ENCODE data around the gene LIMK2.
"Not testable (repeated sequence)": the region's sequence is repeated elsewhere in the genome, so short reads cannot be mapped to it uniquely, and the experiment has no call there.

Gene LIMK2

GRCh38 chr22:31211862-31212730 lies at the start of gene LIMK2:
Gene LIMK2 (plus strand): TSS chr22:31212298. CDS start chr22:31212409, 111 bp downstream.
- peak; percentile 84 for DNase-seq (ENCODE audit: low read depth)

DNA sequence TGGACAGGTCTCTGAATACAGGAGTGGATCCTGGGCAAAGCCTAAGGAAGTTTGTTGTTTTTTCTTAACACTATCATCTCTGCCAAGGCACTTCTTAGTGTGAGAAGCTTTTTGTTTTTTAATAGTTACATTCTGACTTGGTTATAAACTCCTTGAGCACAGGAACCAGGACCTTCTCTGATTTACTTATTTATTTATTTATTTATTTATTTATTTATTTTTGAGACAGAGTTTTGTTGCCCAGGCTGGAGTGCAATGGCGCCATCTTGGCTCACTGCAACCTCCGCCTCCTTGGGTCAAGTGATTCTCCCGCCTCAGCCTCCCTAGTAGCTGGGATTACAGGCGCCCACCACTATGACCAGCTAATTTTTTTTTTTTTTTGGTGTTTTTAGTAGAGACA lies 41.1 kb upstream of the LIMK2 start:
- no peak for DNase-seq (ENCODE audit: low read depth)

DNA sequence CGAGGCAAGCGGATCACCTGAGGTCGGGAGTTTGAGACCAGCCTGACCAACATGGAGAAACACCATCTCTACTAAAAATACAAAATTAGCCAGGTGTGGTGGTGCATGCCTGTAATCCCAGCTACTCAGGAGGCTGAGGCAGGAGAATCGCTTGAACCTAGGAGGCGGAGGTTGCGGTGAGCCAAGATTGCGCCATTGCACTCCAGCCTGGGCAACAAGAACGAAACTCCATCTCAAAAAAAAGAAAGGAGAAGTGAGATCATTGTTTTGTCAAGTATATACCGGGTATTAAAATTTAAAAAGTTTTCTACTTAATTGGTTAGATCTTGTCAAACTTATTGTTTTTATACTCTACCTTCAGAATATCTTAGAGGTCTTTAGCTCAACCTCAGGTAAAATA lies 40.4 kb upstream of the LIMK2 start:
- not testable (repeated sequence) for DNase-seq (ENCODE audit: low read depth)

- DNase-seq (ENCODE audit: low read depth), result peak; percentile 91
Observed at GRCh38 chr22:31173386-31174145, 38.5 kb upstream of the LIMK2 start.

DNA sequence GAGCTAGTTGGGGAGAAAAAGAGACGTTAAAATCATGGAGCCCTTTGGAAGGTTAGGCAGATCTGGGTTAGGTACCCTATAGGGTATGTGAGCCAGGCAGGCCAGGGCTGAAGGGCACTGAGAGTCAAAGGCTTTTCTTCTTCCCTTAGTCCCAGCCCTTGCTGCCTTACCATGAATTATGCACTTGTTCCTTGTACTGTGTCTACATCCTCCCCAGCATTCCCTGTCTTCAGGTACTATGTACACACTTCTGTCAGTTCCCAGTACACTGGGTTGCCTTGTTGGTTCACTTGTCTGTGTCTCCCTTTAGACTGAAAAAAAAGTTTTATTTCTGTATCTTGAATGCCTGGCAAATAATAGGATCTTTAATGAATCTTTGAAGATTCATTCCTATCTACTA lies 35.2 kb upstream of the LIMK2 start:
- DNase-seq (ENCODE audit: low read depth), result no peak

DNA sequence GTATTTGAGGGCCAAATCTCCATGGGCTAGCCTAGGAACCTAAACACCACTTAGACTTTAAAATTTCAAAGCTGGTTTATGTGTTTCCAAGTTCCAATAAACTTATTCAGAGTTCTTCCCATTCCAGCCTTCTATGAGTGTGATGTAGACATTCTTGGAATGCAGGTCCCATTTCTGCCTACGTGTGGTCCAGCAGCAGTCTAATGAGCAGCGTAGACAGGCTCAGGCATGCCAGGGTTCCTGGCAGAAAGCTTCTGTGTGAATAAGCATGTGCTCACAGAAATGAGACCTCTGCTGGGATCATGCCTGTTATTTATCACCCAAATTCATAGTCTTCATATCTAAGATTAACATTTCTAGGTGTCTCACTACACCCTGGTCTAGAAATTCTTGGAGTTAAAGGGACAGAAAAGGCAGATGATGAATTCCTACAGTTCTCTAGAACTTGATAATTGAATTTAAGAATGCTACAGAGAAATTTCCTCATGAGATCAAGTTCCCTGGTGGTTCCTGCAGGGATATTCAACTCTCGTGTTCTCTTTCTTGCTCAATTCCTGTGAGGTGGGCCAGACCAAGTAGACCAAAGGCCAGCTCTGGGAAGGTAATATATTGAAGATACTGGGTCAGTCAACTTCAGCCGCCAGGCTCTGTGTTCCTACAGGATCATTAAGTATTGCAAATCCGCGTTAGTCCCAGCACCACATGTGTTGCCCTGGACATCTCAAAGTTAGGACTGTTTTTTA lies 34.5 kb upstream of the LIMK2 start:
- DNase-seq (ENCODE audit: low read depth), result peak; percentile 98

GRCh38 chr22:31178859-31179258 lies 33.2 kb upstream of the LIMK2 start:
- no peak for DNase-seq (ENCODE audit: low read depth)

GRCh38 chr22:31179345-31179744 lies 32.8 kb upstream of the LIMK2 start:
- peak; percentile 66 for DNase-seq (ENCODE audit: low read depth)

DNA sequence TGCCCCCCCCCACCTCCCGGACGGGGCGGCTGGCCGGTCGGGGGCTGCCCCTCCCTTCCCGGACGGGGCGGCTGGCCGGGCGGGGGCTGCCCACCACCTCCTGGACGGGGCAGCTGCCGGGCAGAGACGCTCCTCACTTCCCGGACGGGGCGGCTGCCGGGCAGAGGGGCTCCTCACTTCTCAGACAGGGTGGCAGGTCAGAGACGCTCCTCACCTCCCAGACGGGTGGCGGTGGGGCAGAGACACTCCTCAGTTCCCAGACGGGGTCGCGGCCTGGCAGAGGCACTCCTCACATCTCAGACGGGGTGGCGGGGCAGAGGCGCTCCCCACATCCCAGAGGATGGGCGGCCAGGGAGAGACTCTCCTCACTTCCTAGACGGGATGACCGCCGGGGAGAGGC lies 28.1 kb upstream of the LIMK2 start:
- DNase-seq (ENCODE audit: low read depth), result no peak

DNA sequence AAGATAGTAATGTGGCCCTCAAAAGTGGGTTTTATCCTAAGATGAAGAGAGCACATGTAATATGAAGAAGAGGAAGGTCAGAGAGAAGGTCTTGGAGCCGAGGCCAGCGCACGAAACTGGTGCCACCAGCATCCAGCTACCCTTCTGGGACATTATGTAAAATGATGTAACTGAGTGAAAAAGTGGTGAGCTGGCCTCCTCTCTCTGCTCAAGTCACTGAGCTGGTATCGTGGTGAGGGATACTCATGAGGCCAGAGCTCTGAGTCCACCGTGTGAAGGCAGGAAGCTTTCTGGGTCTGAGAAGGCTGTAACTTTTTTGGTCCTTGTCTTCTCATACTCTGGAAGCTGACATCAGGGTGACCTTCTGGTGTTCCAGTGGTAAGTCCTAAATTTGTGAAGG lies 27.0 kb upstream of the LIMK2 start:
- peak; percentile 42 for DNase-seq (ENCODE audit: low read depth)

GRCh38 chr22:31187627-31188026 lies 24.5 kb upstream of the LIMK2 start:
- no peak for DNase-seq (ENCODE audit: low read depth)

DNA sequence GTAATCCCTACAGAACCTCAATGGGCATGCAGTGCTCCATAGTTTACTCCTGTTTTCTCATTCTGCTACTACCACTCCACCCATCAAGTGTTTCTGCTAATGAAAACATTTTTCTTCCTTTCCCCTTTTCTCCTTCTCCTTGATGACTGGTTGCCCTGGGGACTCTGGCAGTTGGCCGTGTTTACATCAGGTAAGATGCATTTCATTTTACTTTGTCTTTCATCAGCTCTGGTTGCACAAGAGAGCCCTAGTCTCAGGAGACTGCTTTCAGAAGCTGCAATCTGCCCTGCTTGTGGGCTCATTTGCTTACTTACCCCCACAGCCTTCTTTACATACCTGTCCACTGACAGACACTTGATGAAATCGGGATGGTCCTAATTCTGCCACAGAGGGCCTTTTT lies 19.6 kb upstream of the LIMK2 start:
- DNase-seq (ENCODE audit: low read depth), result peak; percentile 22

- DNase-seq (ENCODE audit: low read depth), result no peak
Observed at GRCh38 chr22:31193092-31193491, 19.0 kb upstream of the LIMK2 start.

GRCh38 chr22:31194681-31195080 lies 17.4 kb upstream of the LIMK2 start:
- not testable (repeated sequence) for DNase-seq (ENCODE audit: low read depth)

- DNase-seq (ENCODE audit: low read depth), result no peak
Observed at GRCh38 chr22:31199187-31199586, 12.9 kb upstream of the LIMK2 start.

- not testable (repeated sequence) for DNase-seq (ENCODE audit: low read depth)
Observed at GRCh38 chr22:31204352-31204984, 7.6 kb upstream of the LIMK2 start.

DNA sequence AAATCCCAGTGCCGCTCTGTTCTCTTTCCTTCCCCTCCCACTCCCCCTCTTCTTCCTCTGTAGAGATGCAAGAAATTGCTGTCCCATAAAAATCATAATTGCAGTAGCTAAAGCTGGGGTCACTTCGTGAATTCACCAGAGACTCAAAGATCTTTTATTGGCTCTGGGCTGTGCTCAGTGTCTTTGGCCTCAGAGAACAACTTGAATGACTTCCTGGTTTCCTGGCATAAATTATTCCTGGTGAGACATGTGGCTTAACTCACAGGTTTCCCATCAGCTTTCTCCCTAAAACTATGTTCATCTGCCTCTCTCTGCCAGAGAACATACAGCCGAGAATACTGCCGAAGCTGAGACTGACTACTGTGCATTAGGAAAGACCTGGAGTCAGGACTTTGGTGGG lies 7.0 kb upstream of the LIMK2 start:
- DNase-seq (ENCODE audit: low read depth), result not testable (repeated sequence)

DNA sequence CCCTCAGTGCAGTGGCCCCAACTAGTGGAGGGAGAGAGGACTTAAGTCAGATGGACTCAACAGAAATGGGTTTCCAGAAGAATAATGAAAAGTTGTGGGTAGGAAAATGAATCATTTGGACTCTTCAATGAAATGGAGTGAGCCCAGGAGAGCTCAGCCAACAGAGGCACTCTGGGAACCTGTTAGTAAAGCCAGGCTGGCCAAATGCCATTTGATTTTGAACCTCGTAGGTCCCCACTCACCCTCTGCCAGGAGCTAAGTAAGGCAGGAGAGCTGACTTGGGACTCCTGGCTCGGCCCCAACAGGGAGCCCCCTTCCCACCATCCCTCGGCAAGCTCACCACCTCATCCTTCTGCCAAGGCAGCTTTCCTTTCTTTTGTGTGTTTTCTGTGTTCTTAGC lies 5.6 kb upstream of the LIMK2 start:
- not testable (repeated sequence) for DNase-seq (ENCODE audit: low read depth)

DNA sequence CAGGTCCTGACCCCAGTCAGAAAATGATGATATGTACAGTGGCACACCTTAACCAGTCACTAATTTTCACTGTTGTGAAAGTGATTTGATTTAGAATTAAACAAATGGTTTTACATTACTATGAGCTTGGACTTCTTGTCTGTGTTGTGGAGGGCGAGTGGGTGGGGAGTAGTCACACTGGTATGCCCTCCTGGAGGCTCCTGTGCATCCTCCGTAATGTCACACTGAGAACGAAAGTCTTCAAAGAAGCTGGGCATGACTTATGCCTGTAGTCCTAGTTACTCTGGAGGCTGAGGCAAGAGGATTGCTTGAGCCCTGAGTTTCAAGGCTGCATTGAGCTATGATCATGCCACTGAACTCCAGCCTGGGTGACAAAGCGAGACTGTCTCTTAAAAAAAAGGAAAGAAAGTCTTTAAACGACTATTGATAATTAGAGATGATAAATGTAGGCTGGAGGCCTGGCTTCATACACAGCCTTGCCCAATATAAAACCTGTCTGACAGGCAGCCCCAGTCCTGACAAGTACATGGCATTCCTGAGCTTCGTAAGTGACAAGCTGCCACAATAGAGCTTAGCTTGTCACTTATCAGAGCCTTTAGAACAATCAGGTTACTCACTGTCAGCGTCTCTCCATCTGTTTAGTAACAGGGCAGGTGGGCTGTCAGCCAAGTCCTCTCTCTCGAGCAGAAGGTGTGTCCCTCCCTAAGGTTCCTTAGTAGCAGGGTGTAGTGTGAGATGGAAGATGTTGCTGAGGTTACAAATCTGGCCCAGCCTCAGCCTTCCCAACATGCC lies 5.0 kb upstream of the LIMK2 start:
- no peak for DNase-seq (ENCODE audit: low read depth)

GRCh38 chr22:31210556-31211421 lies 1.3 kb upstream of the LIMK2 start:
- peak; percentile 60 for DNase-seq (ENCODE audit: low read depth)
